ENCODE data around the gene AEBP2.

AEBP2 gene

GRCh38 chr12:19553175-19553574 lies 113.9 kb downstream of the AEBP2 start:
- no peak for TF ChIP-seq POLR2AphosphoS5 (IDR thresholded peaks at IDR 0.05; ENCODE audit: borderline replicate concordance, low read depth, low read length)
- TF ChIP-seq EZH2 (IDR thresholded peaks at IDR 0.05), result no peak
- TF ChIP-seq FOXP2 (optimal IDR thresholded peaks at IDR 0.05; ENCODE audit: control extremely low read depth, extremely low read length, insufficient read depth), result no peak
- Histone ChIP-seq H3K9me3 (ENCODE audit: low read depth, low read length) (no peaks in the 10 kb centered on the region), H3K4me3 (peak overlapping the region; percentile 41; the same call in 1 of the 2 replicates), H3K36me3 (ENCODE audit: insufficient read depth, low read length) (no peaks in the 10 kb centered on the region), H3K9ac (ENCODE audit: insufficient read length) (no peak overlapping the region), H3K27ac (peak overlapping the region; percentile 54; the same call in 1 of the 2 replicates)
- no peak for DNase-seq (ENCODE audit: low read depth, low spot score)

DNA sequence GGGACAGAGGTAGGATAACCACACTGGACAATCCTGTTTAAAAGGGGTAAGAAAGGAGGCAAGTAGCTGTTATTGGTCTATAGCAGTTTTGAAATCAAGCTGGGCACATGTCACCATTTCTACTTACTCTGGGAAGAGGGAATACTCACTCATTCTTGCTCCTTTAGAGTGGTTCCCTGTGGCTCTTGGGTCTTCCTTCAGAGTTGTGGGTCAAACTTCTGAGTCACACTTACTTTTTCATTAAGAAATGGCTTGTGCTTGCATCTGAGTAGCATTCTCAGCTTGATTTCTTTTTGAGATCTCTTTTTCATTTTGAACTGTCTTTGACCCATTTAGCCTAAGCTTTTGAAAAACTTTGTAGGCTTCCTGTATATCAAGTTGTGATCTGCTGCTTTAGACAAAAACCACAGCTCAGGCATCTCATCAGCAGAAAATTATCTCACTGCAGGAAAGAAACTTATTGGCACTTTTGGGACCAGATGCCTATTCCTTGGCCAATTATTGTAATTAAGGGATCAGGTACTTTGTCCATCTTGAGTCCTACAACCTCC lies 122.2 kb downstream of the AEBP2 start:
- no peak overlapping the region for H3K9ac ChIP-seq (ENCODE audit: insufficient read length)
- DNase-seq (ENCODE audit: low read depth, low spot score), result no peak

More for the DNA sequence above, 122.2 kb downstream of the AEBP2 start:
- TF ChIP-seq EZH2 (IDR thresholded peaks at IDR 0.05) (no peak), FOXP2 (optimal IDR thresholded peaks at IDR 0.05; ENCODE audit: control extremely low read depth, extremely low read length, insufficient read depth) (no peak), POLR2AphosphoS5 (IDR thresholded peaks at IDR 0.05; ENCODE audit: borderline replicate concordance, low read depth, low read length) (no peak)
- Histone ChIP-seq H3K4me3 (peak overlapping the region; percentile 4; the same call in 1 of the 2 replicates), H3K27ac (peak overlapping the region; percentile 72), H3K9me3 (ENCODE audit: low read depth, low read length) (no peaks in the 10 kb centered on the region), H3K36me3 (ENCODE audit: insufficient read depth, low read length) (no peaks in the 10 kb centered on the region)
